NCI-H128 (cell line): ENCODE data around the gene DTYMK.

Source experiments
- DNase-seq: peaks from one replicate; lab custom pipeline; 2025; ENCODE audit not compliant: unreplicated experiment; lab: John Stamatoyannopoulos, UW

The DTYMK gene

GRCh38 chr2:241706537-241706936 is 19.9 kb upstream of the DTYMK start:
- DNase-seq = no peak

- DNase-seq = no peak
These were observed 16.5 kb upstream of the DTYMK start for GRCh38 chr2:241703032-241703604.

- DNase-seq = peak; percentile 37
These were observed 15.8 kb upstream of the DTYMK start for GRCh38 chr2:241702155-241703031.

GRCh38 chr2:241701399-241702154 is 15.0 kb upstream of the DTYMK start, which contains the start of gene ING5:
ING5 (plus strand) TSS chr2:241702039; CDS start chr2:241702066, 27 bp downstream.
- peak; percentile 66 for DNase-seq

- peak; percentile 62 for DNase-seq
These were observed 14.5 kb upstream of the DTYMK start for GRCh38 chr2:241701149-241701398.

- no peak for DNase-seq
These were observed 9.0 kb upstream of the DTYMK start for GRCh38 chr2:241695651-241696050.

GRCh38 chr2:241692448-241692847 is 5.8 kb upstream of the DTYMK start:
- no peak for DNase-seq

- DNase-seq = no peak
These were observed 3.6 kb upstream of the DTYMK start for GRCh38 chr2:241690202-241690717.

- DNase-seq = no peak
These were observed 2.7 kb upstream of the DTYMK start for GRCh38 chr2:241689306-241689705.

GRCh38 chr2:241686324-241686649 is 328 bp downstream of the DTYMK start:
- no peak for DNase-seq

GRCh38 chr2:241680827-241681599 is 5.6 kb downstream of the DTYMK start:
- no peak for DNase-seq

- DNase-seq = no peak
These were observed 6.6 kb downstream of the DTYMK start for GRCh38 chr2:241680044-241680443.

- no peak for DNase-seq
These were observed 7.7 kb downstream of the DTYMK start for GRCh38 chr2:241678784-241679540.

GRCh38 chr2:241678307-241678706 is 8.3 kb downstream of the DTYMK start:
- DNase-seq = no peak

GRCh38 chr2:241677392-241677791 is 9.2 kb downstream of the DTYMK start:
- DNase-seq = no peak

GRCh38 chr2:241676665-241677064 is 9.9 kb downstream of the DTYMK start:
- DNase-seq = no peak

GRCh38 chr2:241675885-241676284 is 10.7 kb downstream of the DTYMK start:
- DNase-seq = no peak

- no peak for DNase-seq
These were observed 12.6 kb downstream of the DTYMK start for GRCh38 chr2:241673797-241674725.

GRCh38 chr2:241673189-241673663 is 13.4 kb downstream of the DTYMK start:
- DNase-seq = no peak
